Esophagus muscularis mucosa (tissue), 4 donors: ENCODE data around the gene NDUFS8. TPM values are rescaled to one million over a fixed set of nuclear protein-coding genes. Genes with fewer than 3 reads are reported as not detected.
A peak's percentile ranks its signal among the peaks of the same experiment; 100 is the strongest.

Experiments used
- DNase-seq: peaks from one replicate; pipeline ENCODE4 v3.0.0-alpha.2; 2017; ENCODE audit errors: extremely low spot score
- H3K27ac ChIP-seq, 4 donors: fragments of 200-600 bp; sonication (generic); replicated peaks in 1 of 4; 1 replicate in 3 of 4; 2 replicates in 1 of 4; pipeline ENCODE4 v1.5.1; 2016 to 2019; ENCODE audit warnings: mild to moderate bottlenecking in 1 of 4
- H3K27me3 ChIP-seq, 4 donors: fragments of 200-600 bp; sonication (generic); one replicate each; pipeline versions ENCODE4 v1.5.1 to v1.6.0; 2016 to 2019
- H3K36me3 ChIP-seq, 4 donors: fragments of 200-600 bp; sonication (generic); one replicate each; pipeline ENCODE4 v1.5.1; 2016 to 2019
- H3K4me1 ChIP-seq, 4 donors: fragments of 200-600 bp; sonication (generic); one replicate each; pipeline ENCODE4 v1.5.1; 2016 to 2019
- H3K4me3 ChIP-seq, 4 donors: fragments of 200-600 bp; sonication (generic); 1 replicate in 2 of 4; 2 replicates in 2 of 4; pipeline ENCODE4 v1.5.1; 2016 to 2019; ENCODE audit warnings: mild to moderate bottlenecking in 4 of 4, moderate library complexity in 1 of 4
- H3K9me3 ChIP-seq, 4 donors: fragments of 200-600 bp; sonication (generic); 1 replicate in 3 of 4; 2 replicates in 1 of 4; pipeline ENCODE4 v1.5.1; 2016 to 2019
- EP300 ChIP-seq: sonication (generic); formaldehyde crosslinking; IDR thresholded peaks from one replicate; pipeline ENCODE4 v1.6.1; 2017; ENCODE audit warnings: antibody characterized with exemption
- POLR2A ChIP-seq: fragments of 450-650 bp; IDR thresholded peaks from one replicate; pipeline ENCODE4 v1.6.1; 2017; ENCODE audit warnings: antibody characterized with exemption, moderate library complexity, mild to moderate bottlenecking, low read depth
- POLR2AphosphoS5 ChIP-seq, 2 donors: sonication (generic); formaldehyde crosslinking; IDR thresholded peaks; one replicate each; pipeline ENCODE4 v1.6.1; 2017; ENCODE audit warnings: antibody characterized with exemption in 2 of 2
- WGBS: methylation state at CpG from one replicate; pipeline ENCODE4 v1.1.5; 2018; 5-methylcytosine and 5-hydroxymethylcytosine counted together
- intact Hi-C: fragments of 100-400 bp; cut with DNase I; formaldehyde crosslinking; loops from one replicate; pipeline ENCODE4 v1.15.1; 2023
- total RNA-seq, 4 donors: library from RNA; depleted of rRNA; stranded (reverse); fragments of >200 nt; gene quantifications; one replicate each; pipeline versions ENCODE4 v1.1.0 to v1.2.1, GENCODE V29; 2016
- TF ChIP-seq, protein P1 (sequence below), 3 experiments: fragments of 200-600 bp in 2 of 3; fragments of 450-650 bp in 1 of 3; sonication (generic) in 2 of 3; IDR thresholded peaks; one replicate each; pipeline ENCODE4 v1.5.1; 2017 to 2019; ENCODE audit warnings: antibody characterized with exemption in 3 of 3, mild to moderate bottlenecking in 2 of 3, moderate library complexity in 1 of 3

NDUFS8 gene
- total RNA-seq, 4 donors from 2014 or later, result 178 to 271 (median 198) TPM

DNA sequence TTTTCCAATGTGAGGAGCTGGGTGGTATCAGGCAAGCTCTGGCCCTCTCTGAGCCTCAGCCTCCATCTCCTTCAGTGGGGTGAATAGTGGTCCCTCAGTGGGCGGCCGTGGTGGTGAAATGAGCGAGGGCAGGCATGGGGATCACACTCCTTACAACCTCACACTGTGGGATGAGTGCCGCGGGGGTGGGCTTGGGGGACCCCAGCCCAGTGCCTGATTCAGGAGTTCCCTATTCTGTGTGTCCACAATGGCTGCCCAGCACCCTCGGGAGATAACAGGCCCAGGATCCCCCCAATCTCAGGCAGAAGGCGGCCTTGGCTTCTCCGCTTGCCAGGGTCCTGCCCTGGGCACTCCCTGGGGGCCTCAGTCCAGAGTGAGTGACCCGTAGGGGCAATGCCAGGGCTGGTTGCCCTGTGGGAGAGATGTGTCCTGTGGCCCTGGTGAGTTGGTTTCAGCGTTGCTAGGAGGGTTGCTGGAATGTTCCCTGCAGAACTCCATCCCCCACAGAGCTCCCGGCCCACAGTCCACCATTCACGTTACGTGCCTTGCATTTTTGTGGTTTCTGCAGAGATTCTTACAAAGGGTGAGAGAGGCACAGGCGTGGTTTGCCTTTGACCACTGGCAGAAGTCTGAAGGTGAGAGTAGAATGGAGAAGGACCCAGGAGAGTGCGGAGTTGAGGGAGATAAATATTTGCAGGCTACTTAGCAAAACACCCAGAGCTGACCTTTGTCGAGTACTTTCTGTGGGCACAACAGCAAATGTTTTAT is 17.5 kb upstream of the NDUFS8 start:
- Histone ChIP-seq H3K4me1 (peaks cover 23 to 80% (median 65%) of the 10 kb centered on the region in 4 donors), H3K27ac (peak overlapping the region; percentile 40 to 52 (median 46)), H3K9me3 (no peaks in the 10 kb centered on the region), H3K27me3 (no peaks in the 10 kb centered on the region), H3K36me3 (no peaks in the 10 kb centered on the region), H3K4me3 (no peak overlapping the region)
- TF ChIP-seq POLR2AphosphoS5 (IDR thresholded peaks at IDR 0.05) (peak in 1 of 2 donors; percentile 8), EP300 (no peak)
- 88% methylated on average over 11 of the region's 16 CpGs for WGBS
- intact Hi-C loops, result no loop called here
- no peak for DNase-seq

DNA sequence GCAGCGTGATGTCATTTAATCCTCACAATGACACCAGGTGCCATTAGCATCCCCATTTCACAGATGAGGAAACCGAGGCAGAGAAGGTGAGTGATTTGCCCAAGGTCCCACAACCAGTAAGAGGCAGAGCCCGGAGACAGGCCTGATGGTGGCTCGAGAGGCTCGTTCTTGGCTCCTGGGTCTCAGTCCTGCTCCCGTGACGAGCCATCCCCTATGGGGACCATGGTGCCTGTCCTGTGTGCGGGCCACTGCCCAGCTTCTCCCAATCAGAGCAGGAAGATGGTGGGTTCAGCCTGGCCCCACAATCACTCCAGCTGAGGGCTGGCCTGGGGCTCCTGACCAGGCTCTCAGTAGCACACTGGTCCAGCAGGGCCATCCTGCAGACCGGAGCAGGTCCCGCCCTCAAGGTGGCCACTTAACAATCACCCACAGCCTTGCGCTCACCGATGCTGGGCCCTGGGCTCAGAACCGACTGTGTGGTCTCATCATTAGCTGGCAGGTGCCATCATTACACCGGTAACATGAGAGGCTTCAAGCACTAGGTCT is 16.8 kb upstream of the NDUFS8 start:
- Histone ChIP-seq H3K4me3 (no peak overlapping the region), H3K36me3 (no peaks in the 10 kb centered on the region), H3K4me1 (peaks cover 23 to 73% (median 65%) of the 10 kb centered on the region in 4 donors), H3K27me3 (no peaks in the 10 kb centered on the region), H3K27ac (peak overlapping the region; percentile 40 to 52 (median 46)), H3K9me3 (no peaks in the 10 kb centered on the region)
- WGBS, result 96% methylated on average over 6 of the region's 14 CpGs
- no peak for TF ChIP-seq POLR2AphosphoS5 (IDR thresholded peaks at IDR 0.05)
- no peak for TF ChIP-seq EP300
- no peak for TF ChIP-seq POLR2A
- TF ChIP-seq, protein P1, sequence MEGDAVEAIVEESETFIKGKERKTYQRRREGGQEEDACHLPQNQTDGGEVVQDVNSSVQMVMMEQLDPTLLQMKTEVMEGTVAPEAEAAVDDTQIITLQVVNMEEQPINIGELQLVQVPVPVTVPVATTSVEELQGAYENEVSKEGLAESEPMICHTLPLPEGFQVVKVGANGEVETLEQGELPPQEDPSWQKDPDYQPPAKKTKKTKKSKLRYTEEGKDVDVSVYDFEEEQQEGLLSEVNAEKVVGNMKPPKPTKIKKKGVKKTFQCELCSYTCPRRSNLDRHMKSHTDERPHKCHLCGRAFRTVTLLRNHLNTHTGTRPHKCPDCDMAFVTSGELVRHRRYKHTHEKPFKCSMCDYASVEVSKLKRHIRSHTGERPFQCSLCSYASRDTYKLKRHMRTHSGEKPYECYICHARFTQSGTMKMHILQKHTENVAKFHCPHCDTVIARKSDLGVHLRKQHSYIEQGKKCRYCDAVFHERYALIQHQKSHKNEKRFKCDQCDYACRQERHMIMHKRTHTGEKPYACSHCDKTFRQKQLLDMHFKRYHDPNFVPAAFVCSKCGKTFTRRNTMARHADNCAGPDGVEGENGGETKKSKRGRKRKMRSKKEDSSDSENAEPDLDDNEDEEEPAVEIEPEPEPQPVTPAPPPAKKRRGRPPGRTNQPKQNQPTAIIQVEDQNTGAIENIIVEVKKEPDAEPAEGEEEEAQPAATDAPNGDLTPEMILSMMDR (IDR thresholded peaks at IDR 0.05), result no peak
- intact Hi-C loops, result no loop called here
- no peak for DNase-seq

GRCh38 chr11:68014157-68014946 is 16.1 kb upstream of the NDUFS8 start:
- intact Hi-C loops, result no loop called here
- Histone ChIP-seq H3K27me3 (no peaks in the 10 kb centered on the region), H3K36me3 (no peaks in the 10 kb centered on the region), H3K27ac (peak overlapping the region; percentile 40 to 52 (median 46)), H3K4me1 (peaks cover 22 to 68% (median 61%) of the 10 kb centered on the region in 4 donors), H3K4me3 (no peak overlapping the region), H3K9me3 (no peaks in the 10 kb centered on the region)
- DNase-seq, result no peak
- WGBS, result 35% methylated on average over 12 of the region's 16 CpGs
- TF ChIP-seq POLR2AphosphoS5 (IDR thresholded peaks at IDR 0.05) (no peak), POLR2A (no peak)
- TF ChIP-seq, protein P1 (IDR thresholded peaks at IDR 0.05), result no peak

GRCh38 chr11:68014947-68015447 is 15.5 kb upstream of the NDUFS8 start:
- DNase-seq, result no peak
- H3K4me3 ChIP-seq, result no peak overlapping the region
- 60% methylated on average over 1 of the region's 19 CpGs for WGBS
- H3K36me3 ChIP-seq, result no peaks in the 10 kb centered on the region
- peaks cover 15 to 61% (median 55%) of the 10 kb centered on the region in 4 donors for H3K4me1 ChIP-seq
- TF ChIP-seq, protein P1 (IDR thresholded peaks at IDR 0.05), result no peak
- TF ChIP-seq POLR2AphosphoS5 (IDR thresholded peaks at IDR 0.05) (no peak), EP300 (no peak), POLR2A (no peak)
- intact Hi-C loops, result no loop called here
- H3K9me3 ChIP-seq, result no peaks in the 10 kb centered on the region
- H3K27me3 ChIP-seq, result no peaks in the 10 kb centered on the region
- H3K27ac ChIP-seq, result peak overlapping the region in 3 of 4 donors; percentile 13 to 51 (median 40)

- intact Hi-C loops, result no loop called here
- no peaks in the 10 kb centered on the region for H3K36me3 ChIP-seq
- H3K27me3 ChIP-seq, result no peaks in the 10 kb centered on the region
- no peak overlapping the region for H3K27ac ChIP-seq
- no peak for DNase-seq
- no peak overlapping the region for H3K4me3 ChIP-seq
- TF ChIP-seq, protein P1 (IDR thresholded peaks at IDR 0.05), result no peak
- no peak for TF ChIP-seq POLR2AphosphoS5 (IDR thresholded peaks at IDR 0.05)
- no peak for TF ChIP-seq EP300
- no peak for TF ChIP-seq POLR2A
- 96% methylated on average over 8 of the region's 8 CpGs for WGBS
- H3K4me1 ChIP-seq, result peaks cover 11 to 57% (median 50%) of the 10 kb centered on the region in 4 donors
- no peaks in the 10 kb centered on the region for H3K9me3 ChIP-seq
Measured at GRCh38 chr11:68015467-68015866, 15.0 kb upstream of the NDUFS8 start.
